ENCODE results near the gene GAA. TPM values are rescaled to one million over a fixed set of nuclear protein-coding genes. Genes with fewer than 3 reads are reported as not detected.

GAA gene
- total RNA-seq, 1 donor from 2014 or later, result 47.7 TPM

- H3K4me2 ChIP-seq (ENCODE audit: low read length), result peak within 1 kb of the TSS; percentile 99
- H3K27ac Mint-ChIP-seq (ENCODE audit: unreplicated experiment), result peak within 1 kb of the TSS; percentile 96
- peaks cover 29% of the 10 kb centered on the region for H3K4me1 Mint-ChIP-seq (ENCODE audit: low read depth, unreplicated experiment)
- H2AFZ ChIP-seq (ENCODE audit: low read depth, low read length), result peak within 1 kb of the TSS; percentile 72
- no peaks in the 10 kb centered on the region for H3K27me3 Mint-ChIP-seq (ENCODE audit: low read depth, unreplicated experiment)
- no peaks in the 10 kb centered on the region for H3K27me3 ChIP-seq (ENCODE audit: insufficient read depth, low read length)
- peak within 1 kb of the TSS; percentile 79 for H3K4me3 ChIP-seq (ENCODE audit: insufficient read depth, low read depth, low read length)
- peaks cover 18% of the 10 kb centered on the region for H3K36me3 ChIP-seq (ENCODE audit: insufficient read depth, low read length)
- TF ChIP-seq CTCF (IDR thresholded peaks at IDR 0.05; ENCODE audit: insufficient read depth, low read depth, low read length) (no peak), EZH2 (IDR thresholded peaks at IDR 0.05; ENCODE audit: insufficient read depth, low read length) (no peak)
- peaks cover 24% of the 10 kb centered on the region for H3K4me1 ChIP-seq (ENCODE audit: insufficient read depth, low read length)
- no peaks in the 10 kb centered on the region for H3K9me3 Mint-ChIP-seq (ENCODE audit: unreplicated experiment)
- H3K27ac ChIP-seq (ENCODE audit: low read depth, low read length), result peak within 1 kb of the TSS; percentile 85
- peaks cover 4% of the 10 kb centered on the region for H3K36me3 Mint-ChIP-seq (ENCODE audit: low read depth, unreplicated experiment)
- DNase-seq (ENCODE audit: low read depth), result peak; percentile 97
- no peak for FAIRE-seq
- peaks cover 40% of the 10 kb centered on the region for H4K20me1 ChIP-seq (ENCODE audit: insufficient read depth, low read length)
- H3K9ac ChIP-seq (ENCODE audit: low read length), result peak within 1 kb of the TSS; percentile 94
- H3K79me2 ChIP-seq (ENCODE audit: insufficient read depth, low read length), result peaks cover 56% of the 10 kb centered on the region
- H3K4me3 Mint-ChIP-seq (ENCODE audit: unreplicated experiment), result peak within 1 kb of the TSS; percentile 94
- H3K9me3 ChIP-seq (ENCODE audit: insufficient read depth, low read depth, low read length), result no peaks in the 10 kb centered on the region
These were observed 45.8 kb downstream of the GAA start, which contains the start of gene EIF4A3 for GRCh38 chr17:80147035-80147822. Gene EIF4A3, minus strand, starts transcription at chr17:80147128. Its CDS starts 167 bp downstream, at chr17:80146961.

GRCh38 chr17:80151333-80151732 lies 50.0 kb downstream of the GAA start:
- Histone ChIP-seq H3K27me3 (ENCODE audit: insufficient read depth, low read length) (no peaks in the 10 kb centered on the region), H3K27ac (ENCODE audit: low read depth, low read length) (peak overlapping the region; percentile 50), H3K4me1 (ENCODE audit: insufficient read depth, low read length) (peaks cover 14% of the 10 kb centered on the region), H3K9me3 (ENCODE audit: insufficient read depth, low read depth, low read length) (peaks cover 5% of the 10 kb centered on the region), H3K36me3 (ENCODE audit: insufficient read depth, low read length) (no peaks in the 10 kb centered on the region), H3K4me2 (ENCODE audit: low read length) (peak overlapping the region; percentile 53), H3K79me2 (ENCODE audit: insufficient read depth, low read length) (peaks cover 15% of the 10 kb centered on the region), H4K20me1 (ENCODE audit: insufficient read depth, low read length) (peaks cover 1% of the 10 kb centered on the region), H3K9ac (ENCODE audit: low read length) (peak overlapping the region; percentile 35), H3K4me3 (ENCODE audit: insufficient read depth, low read depth, low read length) (no peak overlapping the region), H2AFZ (ENCODE audit: low read depth, low read length) (peak overlapping the region; percentile 12)
- peaks cover 19% of the 10 kb centered on the region for H3K4me1 Mint-ChIP-seq (ENCODE audit: low read depth, unreplicated experiment)
- H3K27me3 Mint-ChIP-seq (ENCODE audit: low read depth, unreplicated experiment), result no peaks in the 10 kb centered on the region
- no peak overlapping the region for H3K4me3 Mint-ChIP-seq (ENCODE audit: unreplicated experiment)
- TF ChIP-seq CTCF (IDR thresholded peaks at IDR 0.05; ENCODE audit: insufficient read depth, low read depth, low read length) (no peak), EZH2 (IDR thresholded peaks at IDR 0.05; ENCODE audit: insufficient read depth, low read length) (no peak)
- peaks cover 2% of the 10 kb centered on the region for H3K36me3 Mint-ChIP-seq (ENCODE audit: low read depth, unreplicated experiment)
- H3K27ac Mint-ChIP-seq (ENCODE audit: unreplicated experiment), result peak overlapping the region; percentile 18
- no peak for FAIRE-seq
- H3K9me3 Mint-ChIP-seq (ENCODE audit: unreplicated experiment), result peaks cover 9% of the 10 kb centered on the region
- DNase-seq (ENCODE audit: low read depth), result peak; percentile 90
